H4 (cell line): ENCODE results near the gene TDRD9. TPM values are rescaled to one million over a fixed set of nuclear protein-coding genes. Genes with fewer than 3 reads are reported as not detected.
"Not testable (repeated sequence)": the region's sequence is repeated elsewhere in the genome, so short reads cannot be mapped to it uniquely, and the experiment has no call there.

Source experiments
- DNase-seq: peaks from one replicate; pipeline ENCODE4 v3.0.0-alpha.2; 2015; ENCODE audit warnings: low spot score
- total RNA-seq: library from RNA; depleted of rRNA; stranded (reverse); fragments of >200 nt; shearing (Covaris generic); gene quantifications from 2 replicates; pipeline ENCODE4 v1.2.3, GENCODE V29; 2014

Gene TDRD9
- total RNA-seq, 1 experiment from 2014 or later, result not detected

DNA sequence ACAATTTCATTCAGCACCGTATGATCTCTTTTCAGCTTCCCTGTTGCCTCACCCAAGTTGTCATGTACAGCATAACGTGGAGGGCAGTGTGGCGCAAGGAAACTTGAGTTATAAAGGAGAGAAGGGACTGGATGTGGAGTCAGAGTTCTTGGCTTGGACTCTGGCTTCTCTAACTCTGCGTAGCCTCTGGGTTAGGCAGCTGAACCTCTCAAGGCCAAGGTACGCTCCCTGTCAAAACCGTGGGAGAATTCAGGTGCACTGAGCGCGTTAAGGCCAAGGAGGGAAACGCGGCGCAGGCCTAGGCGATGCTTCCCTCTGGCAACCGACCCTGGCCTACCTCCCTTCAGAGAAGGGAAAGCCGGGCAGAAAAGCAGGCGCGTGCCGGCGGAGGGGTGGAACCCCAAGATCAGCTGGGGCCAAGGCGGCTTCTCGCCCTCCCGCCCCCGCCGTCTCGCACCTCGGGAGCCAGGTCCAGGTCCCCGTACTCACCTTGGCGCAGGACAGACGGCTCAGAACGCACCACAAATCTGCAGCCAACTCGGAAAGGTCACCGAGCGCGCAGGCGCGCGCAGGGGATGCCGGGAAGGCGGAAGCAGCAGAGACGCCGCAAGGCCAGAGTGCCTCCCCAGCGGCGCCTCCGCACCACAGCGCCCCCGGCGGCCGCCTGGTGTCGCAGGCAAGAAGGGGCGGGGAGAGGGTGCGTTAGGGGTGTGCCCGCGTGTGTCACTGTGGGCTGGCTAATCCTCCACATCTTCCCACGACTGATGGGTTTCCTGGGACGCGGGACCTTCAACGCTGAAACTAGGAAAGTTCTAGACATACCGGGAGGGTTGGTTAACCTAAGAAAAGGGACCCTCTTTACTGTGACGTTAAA lies 7.0 kb upstream of the TDRD9 start:
- peak; percentile 77 for DNase-seq

DNA sequence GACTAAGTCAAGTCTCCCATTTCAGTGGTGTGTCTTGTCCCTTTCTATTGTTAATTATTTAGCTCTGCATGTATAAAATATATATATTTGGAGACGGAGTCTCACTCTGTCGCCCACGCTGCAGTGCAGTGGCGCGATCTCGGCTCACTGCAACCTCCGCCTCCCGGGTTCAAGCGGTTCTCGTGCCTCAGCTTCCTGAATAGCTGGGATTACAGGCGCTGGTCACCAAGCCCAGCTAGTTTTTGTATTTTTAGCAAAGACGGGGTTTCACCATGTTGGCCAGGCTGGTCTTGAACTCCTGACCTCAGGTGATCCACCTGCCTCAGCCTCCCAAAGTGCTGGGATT lies 6.4 kb upstream of the TDRD9 start:
- not testable (repeated sequence) for DNase-seq

DNA sequence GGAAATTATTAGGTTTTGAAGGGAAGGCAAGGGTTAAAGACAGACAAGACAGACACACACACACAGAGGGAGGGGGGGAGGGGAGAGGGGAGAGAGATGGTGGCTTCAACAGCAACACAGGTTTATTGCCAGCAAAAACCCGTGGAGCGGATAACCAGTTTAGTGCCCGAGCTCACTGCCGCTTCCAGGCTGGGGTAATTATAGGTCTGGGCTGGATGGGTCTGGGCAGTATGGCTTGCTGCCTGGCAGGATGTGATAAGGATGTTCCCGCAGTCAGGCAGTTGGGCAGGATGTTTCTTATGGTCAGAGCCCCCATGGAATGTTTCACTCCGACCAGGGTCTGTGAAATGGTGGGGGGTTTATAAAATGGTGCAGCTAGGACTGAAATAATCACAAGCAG lies 4.4 kb upstream of the TDRD9 start:
- DNase-seq, result no peak

DNA sequence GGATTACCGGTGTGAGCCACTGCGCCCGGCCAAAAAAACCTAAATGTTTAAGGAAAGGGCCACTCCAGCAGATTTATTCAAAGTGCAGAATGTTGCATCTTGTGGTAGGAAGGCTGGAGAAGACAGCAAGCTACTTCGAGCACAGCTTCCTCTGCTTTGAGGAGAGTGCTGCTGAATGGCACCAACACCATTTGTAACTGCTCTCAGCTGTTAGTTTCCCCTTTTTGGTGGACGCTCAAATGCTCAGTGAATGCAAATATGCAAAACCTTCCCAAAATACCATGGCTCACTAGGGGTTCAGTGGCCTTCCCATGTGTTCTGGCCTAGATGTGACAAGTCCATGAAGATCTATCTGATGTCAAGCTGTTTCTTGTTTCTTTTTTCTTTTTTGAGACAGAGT lies 2.9 kb upstream of the TDRD9 start:
- DNase-seq, result no peak

DNA sequence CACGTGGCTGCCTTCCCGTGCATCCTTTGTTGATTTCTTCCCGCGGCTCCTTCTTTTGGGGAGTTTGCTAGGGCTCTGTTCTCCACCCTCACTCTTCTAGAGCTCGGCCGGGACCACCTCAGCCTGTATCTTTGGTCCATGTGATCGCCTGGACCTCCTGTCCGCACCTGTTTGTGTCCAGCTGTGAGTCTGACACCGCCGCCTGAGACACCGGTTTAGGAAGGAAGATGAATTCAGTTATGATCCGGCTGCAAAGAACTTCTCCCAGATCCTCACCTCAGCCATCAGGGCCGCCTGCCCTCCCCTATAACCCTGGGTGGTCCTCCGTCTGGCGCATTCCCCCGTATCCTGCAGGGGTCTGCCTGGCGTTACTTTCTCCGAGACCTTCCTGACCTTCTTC lies 690 bp upstream of the TDRD9 start:
- DNase-seq, result no peak

DNA sequence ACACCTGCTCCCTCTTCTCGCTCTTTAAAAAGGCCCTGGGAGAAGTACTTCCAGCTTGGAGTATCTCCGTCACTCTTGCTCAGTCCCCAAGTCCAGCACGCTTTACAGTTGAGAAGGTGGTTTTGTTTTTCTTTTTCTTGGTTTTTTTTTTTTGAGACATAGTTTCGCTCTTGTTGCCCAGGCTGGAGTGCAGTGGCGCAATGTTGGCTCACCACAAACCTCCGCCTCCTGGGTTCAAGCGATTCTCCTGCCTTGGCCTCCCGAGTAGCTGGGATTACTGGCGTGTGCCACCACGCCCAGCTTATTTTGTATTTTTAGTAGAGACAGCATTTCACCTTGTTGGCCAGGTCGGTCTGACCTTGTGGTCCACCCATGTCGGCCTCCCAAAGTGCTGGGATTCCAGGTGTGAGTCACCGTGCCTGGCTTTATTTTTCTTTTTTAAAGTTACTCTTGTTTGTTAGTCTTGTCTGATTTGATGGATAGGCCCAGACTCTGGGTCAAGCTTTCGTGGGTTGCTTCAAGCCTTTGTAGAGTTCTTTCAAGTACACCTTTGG lies 1.9 kb downstream of the TDRD9 start:
- no peak for DNase-seq

DNA sequence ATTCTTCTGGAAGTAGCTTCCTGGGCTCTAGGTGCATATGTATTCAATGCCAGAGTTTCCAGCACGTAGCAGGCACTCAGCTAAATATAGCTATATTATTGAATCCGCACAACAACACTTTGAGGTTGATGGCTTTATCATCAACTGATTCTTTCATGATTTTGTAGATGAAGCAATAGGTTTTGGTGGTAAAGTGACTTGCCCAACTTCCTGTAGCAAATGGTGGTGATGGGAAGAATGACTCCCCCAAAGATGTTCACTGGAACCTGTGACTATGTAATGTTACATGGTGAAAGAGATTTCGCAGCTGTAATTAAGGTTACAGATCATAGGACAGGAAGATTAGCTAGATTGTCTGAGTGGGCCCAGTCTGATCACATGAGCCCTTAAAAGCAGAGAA lies 3.2 kb downstream of the TDRD9 start:
- no peak for DNase-seq

DNA sequence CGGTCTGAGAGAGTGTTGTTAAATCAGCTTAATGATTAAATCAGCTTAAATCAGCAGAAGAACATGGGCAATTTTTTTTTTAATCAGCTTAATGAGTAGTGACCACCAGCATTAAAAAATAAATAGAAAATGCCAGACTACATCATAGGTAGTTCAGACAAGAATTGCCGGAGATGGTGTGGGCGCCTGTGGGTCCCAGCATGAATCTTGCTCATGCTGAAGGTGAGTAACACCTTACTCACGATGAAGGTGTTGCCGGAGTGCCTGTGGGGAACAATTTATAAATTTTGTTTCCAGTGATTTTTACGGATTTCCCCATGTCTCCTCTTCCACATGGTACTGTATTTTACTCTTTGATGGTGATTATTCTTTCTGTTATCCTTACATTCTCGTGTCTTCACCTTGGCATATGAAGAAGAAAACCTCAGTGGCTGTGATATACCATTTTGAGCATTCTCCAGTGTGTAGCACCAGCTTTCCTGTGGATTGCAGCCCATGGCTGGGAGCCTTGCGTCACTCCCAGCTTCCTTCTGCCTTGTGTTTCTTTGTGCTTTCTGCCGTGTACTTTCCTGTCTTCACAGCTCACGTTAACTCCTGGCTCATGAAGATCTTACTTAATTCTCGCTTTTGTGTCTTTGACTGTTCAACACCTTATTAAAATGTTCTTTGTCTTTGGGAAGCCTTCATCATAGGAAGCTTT lies 4.7 kb downstream of the TDRD9 start:
- no peak for DNase-seq

DNA sequence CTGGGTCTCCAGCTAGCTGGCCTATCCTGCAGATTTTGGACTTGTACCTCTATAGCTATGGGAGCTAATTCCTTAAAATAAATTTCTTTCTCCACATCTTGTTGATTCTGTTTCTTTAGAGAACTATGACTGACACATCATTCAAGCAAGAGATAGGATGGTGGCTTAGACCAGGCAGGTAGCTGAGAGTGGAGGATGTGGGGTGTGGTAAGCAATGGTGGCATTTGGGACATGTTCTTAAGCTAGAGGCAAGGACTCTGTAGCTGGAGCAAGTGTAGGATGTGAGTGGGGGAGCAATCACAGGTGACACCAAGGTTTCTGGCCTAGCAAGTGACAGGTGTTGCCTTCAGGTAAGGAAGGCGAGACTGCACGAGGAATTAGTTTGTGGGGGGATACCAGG lies 6.8 kb downstream of the TDRD9 start:
- no peak for DNase-seq

DNA sequence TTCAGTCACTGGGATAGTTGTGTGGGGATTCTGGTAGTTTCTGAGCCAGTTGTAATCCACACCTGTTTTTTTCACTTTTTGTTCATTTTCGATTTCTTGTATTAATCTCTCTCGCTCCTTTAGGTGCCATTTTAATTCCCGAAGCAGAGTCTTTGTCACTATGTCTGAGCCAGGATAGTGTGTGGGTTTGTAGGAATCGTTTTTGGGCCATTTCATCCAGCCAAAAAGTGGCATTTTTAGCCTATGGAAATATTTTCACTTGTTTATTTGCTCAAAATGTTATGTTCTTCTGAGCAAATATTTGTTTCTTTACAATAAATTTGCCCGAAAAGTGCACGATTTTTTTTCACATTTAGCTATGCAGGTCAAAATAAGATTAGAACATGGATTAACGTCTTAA lies 13.2 kb downstream of the TDRD9 start:
- DNase-seq, result no peak

DNA sequence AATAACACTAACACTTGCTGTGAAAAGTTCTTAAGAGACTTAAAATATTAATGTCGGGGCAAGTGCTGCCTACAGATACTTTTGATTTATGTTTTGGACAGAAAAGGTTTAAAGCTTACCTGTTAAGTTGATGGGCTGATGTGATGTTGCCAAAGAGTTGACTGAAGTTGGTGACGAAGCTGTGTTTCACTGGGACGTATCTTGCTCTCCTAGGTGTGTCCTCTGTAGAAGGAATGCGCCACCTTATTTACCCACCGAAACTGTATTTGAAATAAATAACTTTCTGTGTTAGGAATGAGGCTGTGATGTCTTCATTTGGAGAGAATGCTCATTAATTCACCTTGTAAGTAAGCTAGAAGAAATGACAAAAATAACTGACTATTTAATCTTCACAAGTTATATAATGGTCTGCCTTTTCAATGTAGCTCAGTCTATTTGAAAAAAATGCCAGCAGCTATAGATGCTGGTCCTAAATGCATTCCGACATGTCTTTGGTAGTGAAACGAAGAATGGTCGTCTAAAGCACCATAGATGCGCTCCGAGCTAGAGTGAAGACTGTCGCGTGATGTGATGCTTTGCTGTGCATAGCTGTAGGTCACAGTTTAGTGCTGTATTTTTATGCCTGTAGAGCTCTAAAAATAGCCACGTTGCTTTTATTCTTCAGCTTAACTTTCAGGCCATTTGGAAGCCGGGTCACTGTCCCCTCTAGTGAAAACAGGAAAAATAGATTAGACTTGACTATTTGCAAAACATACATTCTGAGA lies 13.9 kb downstream of the TDRD9 start, which contains the start of gene RD3L:
TSS of gene RD3L (minus strand) at position 557 of the 764 bp plus-strand sequence. CDS start 834 bp downstream, outside the sequence.
- no peak for DNase-seq

DNA sequence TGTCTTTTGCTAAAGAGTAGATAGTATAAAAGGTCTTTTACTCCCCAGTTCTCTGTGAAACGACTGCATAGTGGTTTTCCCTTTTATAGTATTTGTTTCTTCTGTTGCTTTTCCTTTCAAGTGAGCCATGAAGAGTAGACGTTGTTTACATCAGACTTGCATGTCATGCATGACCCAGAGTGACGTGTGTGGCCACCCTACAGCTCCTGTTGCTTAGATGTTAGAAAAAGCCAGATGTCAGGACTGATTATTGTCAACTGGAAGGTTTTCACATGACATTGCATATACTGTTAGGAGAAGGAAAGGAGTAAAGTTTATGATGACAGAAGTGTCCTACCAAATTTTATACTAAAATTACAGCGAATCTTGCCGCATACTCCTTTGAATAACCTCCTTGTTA lies 15.4 kb downstream of the TDRD9 start:
- DNase-seq, result peak; percentile 71

DNA sequence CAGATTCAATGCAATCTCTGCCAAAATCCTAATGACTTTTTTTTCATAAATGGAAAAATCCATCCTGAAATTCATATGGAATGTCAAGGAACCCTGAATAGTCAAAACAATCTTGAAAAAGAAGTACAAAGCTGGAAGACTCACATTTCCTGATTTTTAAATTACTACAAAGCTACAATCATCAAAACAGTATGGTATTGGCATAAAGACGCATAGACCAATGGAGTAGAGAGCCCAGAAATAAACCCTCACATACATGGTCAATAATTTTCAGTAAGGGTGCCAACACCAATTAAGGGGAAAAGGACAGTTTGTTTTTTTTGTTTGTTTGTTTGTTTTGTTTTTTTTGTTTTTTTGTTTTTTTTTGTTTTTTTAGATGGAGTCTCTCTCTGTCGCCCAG lies 18.7 kb downstream of the TDRD9 start:
- no peak for DNase-seq

DNA sequence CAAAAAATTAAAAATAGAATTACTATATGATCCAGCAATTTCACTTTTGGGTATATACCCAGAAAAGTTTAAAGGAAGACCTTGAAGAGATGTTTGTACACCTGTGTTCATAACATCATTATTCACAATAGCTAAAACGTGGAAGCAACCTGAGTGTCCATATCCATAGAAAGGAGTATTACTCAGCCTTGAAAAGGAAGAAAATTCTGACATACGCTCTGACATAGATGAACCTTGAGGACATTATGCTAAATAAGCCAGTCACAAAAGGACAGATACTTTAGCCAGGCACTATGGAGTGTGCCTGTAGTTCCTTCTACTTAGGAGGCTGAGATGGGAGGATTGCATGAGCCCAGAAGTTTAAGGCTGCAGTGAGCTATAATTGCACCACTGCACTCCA lies 20.2 kb downstream of the TDRD9 start:
- DNase-seq, result no peak

DNA sequence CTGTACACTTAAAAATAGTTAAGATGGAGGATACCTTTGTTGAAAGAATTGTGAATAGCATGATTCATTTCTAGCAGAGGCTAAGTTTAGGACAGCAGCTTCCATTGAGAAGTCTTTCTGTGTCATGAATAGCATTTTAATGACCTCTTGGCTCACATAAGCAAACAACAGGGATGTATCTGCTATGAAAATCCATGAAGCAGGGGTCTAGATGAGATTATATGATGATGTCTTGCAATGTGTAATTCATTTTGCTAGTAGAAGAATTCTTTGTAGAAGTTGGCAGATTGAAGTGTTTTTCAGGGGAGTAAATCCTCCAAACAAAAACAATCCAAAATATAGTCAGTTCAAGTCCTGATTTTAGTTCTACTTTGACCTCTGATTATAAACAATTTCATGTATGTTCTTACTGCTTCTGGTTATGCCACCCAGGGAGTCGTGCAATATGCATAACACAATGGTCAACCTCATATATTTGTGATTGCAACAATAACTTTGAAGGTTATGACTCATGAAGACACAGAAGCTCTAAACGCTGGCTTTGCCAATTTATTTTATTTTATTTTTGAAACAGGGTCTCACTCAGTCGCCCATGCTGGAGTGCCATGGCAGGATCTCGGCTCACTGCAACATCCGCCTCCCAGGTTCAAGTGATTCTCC lies 21.0 kb downstream of the TDRD9 start:
- no peak for DNase-seq

DNA sequence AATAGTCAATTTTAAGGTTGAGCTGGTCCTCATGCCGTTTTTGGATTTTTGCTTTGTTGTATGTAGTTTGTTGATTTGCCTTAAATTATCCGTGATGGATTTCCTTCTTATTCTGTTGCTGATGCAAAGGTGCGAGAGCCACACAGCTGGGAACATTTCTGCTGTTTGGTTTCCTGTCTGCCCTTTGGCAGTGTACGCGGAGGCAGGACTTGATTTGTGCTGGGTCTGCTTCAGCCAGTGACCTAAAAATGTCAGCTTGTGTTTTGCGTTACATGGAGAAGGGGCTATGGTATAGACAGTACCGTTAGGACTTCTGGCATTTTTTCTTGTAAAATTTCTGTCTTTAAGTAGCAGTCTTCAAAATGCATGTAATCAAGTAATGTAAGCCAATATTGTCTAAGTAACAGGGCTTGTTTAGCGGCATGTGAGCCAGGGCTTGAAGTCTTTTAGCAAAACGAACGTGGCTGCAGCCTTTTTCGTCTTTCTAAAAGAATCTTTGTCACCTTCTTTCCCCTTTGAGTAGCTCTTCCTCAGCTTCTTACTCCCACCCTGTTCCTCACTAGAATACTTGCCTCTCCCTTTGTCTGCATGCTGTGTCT lies 32.3 kb downstream of the TDRD9 start:
- no peak for DNase-seq

DNA sequence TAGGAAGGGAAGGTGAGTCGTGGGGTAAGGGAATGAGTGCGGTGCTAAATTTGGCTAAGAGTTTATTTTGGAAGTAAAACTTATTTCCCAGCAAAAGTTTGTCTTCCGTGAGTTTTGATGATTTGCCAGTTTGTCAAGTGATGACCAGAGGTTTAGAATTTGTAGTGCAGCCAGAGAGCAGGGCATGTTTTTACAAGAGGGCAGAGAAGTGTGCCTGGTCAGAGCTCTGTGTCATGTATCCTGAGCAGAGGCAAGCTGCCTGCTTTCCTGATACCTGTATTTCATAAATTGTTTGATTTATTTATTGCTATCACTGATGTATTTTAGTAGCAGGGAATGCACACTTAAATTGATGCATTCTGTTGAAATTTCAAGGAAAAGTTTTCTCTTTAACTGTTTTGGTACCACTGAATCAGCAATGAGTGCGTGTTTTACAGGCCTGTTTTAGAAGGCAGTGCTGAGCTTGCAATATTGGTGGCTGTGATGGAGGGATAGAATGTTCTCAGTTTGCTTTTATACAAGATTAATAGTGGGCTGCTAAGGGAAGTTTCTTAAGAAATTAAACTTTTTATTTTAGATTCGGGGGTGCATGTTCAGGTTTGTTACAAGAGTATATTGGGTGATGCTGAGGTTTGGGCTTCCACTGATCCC lies 33.8 kb downstream of the TDRD9 start:
- no peak for DNase-seq

DNA sequence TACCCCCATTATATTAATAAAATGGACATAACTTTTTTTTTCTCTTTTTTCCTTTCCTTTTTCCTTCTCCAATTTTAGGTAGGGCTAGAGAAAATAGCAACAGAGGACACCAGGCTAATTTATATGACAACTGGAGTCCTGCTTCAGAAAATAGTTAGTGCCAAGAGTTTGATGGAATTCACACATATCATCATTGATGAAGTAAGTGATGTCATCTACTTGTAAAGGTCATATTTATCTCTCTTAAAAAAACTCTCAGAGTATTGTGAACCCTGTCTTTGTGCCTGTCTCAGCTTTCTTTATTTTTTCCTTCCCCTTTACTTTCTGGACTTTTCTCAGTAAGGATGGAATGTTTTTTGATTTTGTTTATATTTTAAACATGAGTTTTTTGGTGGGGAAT lies 38.4 kb downstream of the TDRD9 start:
- no peak for DNase-seq

DNA sequence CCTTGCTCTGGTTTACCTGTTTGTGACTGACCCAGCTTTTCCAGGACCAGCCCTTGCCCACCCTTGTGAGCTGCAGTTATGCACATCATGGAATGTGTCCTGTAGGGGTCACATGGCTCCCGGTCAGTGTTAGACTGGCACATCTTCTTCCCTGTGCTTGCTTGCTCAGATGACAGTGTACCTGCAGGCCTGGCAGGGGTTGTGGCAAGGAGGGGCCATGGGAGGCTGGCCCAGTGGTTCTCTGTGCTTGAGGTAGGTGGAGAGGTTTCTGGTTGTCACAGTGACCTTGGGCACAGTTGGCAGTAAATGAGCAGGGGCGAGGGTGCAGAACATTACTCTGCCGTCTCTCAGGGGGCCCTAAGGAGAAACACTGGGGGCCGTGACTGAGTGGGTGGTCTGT lies 41.7 kb downstream of the TDRD9 start:
- DNase-seq, result no peak

DNA sequence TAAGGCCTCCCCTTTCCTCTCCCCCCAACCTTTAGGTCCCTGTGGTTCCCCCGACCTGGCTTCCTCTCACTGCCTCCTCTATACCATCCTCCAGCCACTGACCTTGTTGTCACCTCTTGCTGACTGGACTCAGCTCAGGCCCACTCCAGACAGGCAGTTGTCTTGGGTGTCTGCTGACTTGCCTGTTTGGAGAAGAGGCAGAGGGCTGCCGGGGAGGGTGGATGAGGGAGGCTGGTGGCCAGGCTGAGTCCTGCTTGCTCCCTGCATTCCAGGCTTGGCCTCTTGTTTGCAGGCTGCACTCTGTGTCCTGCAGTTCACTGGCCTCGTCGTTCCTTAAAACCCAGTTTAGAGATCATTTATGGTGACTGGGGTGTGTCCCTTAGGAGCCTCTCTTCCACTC lies 45.1 kb downstream of the TDRD9 start:
- no peak for DNase-seq

DNA sequence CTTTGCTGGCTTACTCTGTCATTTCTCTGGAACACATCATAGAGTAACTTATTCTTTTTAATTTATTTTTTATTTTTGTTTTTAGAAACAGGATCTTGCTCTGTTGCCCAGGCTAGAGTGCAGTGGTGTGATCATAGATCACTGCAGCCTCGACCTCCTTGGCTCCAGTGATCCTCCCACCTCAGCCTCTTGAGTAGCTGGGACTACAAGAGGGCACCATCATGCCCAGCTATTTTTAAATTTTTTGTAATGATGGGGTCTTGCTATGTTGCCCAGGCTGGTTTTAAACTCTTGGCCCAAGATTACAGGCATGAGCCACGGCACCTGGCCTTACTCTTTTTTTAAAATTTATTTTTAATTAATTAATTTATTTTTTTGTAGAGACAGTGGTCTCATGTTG lies 46.3 kb downstream of the TDRD9 start:
- DNase-seq, result no peak
